HEK293T (cell line): ENCODE results near the gene NFASC.

Experiments used
- ARNT ChIP-seq: fragments of 450-650 bp; IDR thresholded peaks from 2 replicates; pipeline ENCODE4 v1.6.1; 2017; ENCODE audit warnings: mild to moderate bottlenecking
- BHLHE40 ChIP-seq: fragments of 450-650 bp; IDR thresholded peaks from 2 replicates; pipeline ENCODE4 v1.6.1; 2016; ENCODE audit warnings: mild to moderate bottlenecking, moderate library complexity, borderline replicate concordance
- CTBP1 ChIP-seq: fragments of 450-650 bp; IDR thresholded peaks from 2 replicates; pipeline ENCODE4 v1.6.1; 2016; ENCODE audit warnings: borderline replicate concordance
- FOXA1 ChIP-seq: fragments of 450-650 bp; IDR thresholded peaks from 2 replicates; pipeline ENCODE4 v1.6.1; 2016; ENCODE audit warnings: mild to moderate bottlenecking
- FOXK2 ChIP-seq: fragments of 450-650 bp; IDR thresholded peaks from 2 replicates; pipeline ENCODE4 v1.6.1; 2016; ENCODE audit warnings: mild to moderate bottlenecking
- FOXM1 ChIP-seq: fragments of 450-650 bp; IDR thresholded peaks from 2 replicates; pipeline ENCODE4 v1.6.1; 2017; ENCODE audit warnings: mild to moderate bottlenecking, borderline replicate concordance
- NFRKB ChIP-seq: fragments of 450-650 bp; IDR thresholded peaks from 2 replicates; pipeline ENCODE4 v1.6.1; 2016; ENCODE audit warnings: mild to moderate bottlenecking, moderate library complexity
- SP1 ChIP-seq: fragments of 450-650 bp; IDR thresholded peaks from 2 replicates; pipeline ENCODE4 v1.6.1; 2017
- SUZ12 ChIP-seq: fragments of 450-650 bp; IDR thresholded peaks from 2 replicates; pipeline ENCODE4 v1.6.1; 2016; ENCODE audit warnings: mild to moderate bottlenecking
- TARDBP ChIP-seq: fragments of 450-650 bp; IDR thresholded peaks from 2 replicates; pipeline ENCODE4 v1.6.1; 2016
- ZNF384 ChIP-seq: fragments of 450-650 bp; IDR thresholded peaks from 2 replicates; pipeline ENCODE4 v1.6.1; 2016
- TF ChIP-seq, protein P1 (sequence below): fragments of 450-650 bp; IDR thresholded peaks from 2 replicates; pipeline ENCODE4 v1.6.1; 2016

DNA sequence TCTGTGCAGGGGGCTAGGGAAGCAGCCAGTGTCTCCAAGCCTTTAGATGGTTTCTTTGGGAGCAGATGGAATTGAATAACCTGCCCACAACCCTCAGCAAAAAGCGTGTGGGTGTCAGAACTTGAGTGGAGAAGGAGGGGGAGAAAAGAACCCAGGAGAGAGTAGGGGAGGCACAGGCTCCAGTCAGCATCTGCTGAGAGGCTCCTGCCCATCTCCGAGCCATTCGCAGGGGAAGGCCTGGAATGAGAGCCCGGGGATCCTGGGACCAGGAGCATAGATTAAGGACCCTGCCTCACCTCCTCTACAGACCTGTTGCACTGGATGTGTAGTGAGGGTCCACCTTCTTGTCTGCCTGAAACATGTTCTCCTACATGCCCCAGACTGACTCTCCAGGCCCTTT is 197.3 kb downstream of the NFASC start:
- TF ChIP-seq FOXA1, result no peak
- TF ChIP-seq SP1, result no peak
- TF ChIP-seq SUZ12, result no peak
- no peak for TF ChIP-seq BHLHE40
- no peak for TF ChIP-seq ZNF384
- TF ChIP-seq NFRKB, result no peak
- TF ChIP-seq TARDBP, result no peak
- TF ChIP-seq, protein P1, sequence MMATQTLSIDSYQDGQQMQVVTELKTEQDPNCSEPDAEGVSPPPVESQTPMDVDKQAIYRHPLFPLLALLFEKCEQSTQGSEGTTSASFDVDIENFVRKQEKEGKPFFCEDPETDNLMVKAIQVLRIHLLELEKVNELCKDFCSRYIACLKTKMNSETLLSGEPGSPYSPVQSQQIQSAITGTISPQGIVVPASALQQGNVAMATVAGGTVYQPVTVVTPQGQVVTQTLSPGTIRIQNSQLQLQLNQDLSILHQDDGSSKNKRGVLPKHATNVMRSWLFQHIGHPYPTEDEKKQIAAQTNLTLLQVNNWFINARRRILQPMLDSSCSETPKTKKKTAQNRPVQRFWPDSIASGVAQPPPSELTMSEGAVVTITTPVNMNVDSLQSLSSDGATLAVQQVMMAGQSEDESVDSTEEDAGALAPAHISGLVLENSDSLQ, result no peak
- TF ChIP-seq FOXK2, result no peak
- no peak for TF ChIP-seq ARNT
- no peak for TF ChIP-seq FOXM1
- no peak for TF ChIP-seq CTBP1
